Endothelial cell of umbilical vein (primary cell): Measurements from ENCODE around the gene SGPP1. TPM values are rescaled to one million over a fixed set of nuclear protein-coding genes. Genes with fewer than 3 reads are reported as not detected.

Experiments
- BruUV-seq: library from RNA; stranded (reverse); fragments of 400-500 nt; replicated peaks from 2 replicates; lab custom pipeline; 2021; lab: Mats Ljungman, UMichigan
- CTCF ChIA-PET: fragments of 300-600, 350-600 bp; sonication (Branson Sonifier 250); formaldehyde crosslinking; loops from one replicate; lab custom pipeline; 2021; ENCODE audit warnings: antibody characterized with exemption, inconsistent platforms; lab: Charles Lee
- POLR2A ChIA-PET: fragments of 300-600, 350-600 bp; sonication (Branson Sonifier 250); formaldehyde crosslinking; loops from one replicate; lab custom pipeline; 2021; ENCODE audit warnings: antibody characterized with exemption, inconsistent platforms; lab: Charles Lee
- DNase-seq: peaks from one replicate; pipeline ENCODE4 v3.0.0-alpha.2; 2011; ENCODE audit warnings: low read depth, low spot score
- FAIRE-seq: peaks from 2 replicates; lab custom pipeline; 2011; peaks lifted over from hg19 to GRCh38; lab: Jason Lieb, UNC
- H2AFZ ChIP-seq: 2 replicates; pipeline ENCODE4 v1.6.0; 2012; ENCODE audit warnings: low read depth, low read length, control low read depth, inconsistent platforms
- H3K27ac ChIP-seq: 2 replicates; pipeline ENCODE4 v1.5.1; 2011; ENCODE audit warnings: low read depth, mild to moderate bottlenecking, control low read depth, low read length, moderate library complexity; ENCODE audit not compliant: insufficient read depth
- H3K27me3 ChIP-seq, 2 experiments: 2 replicates each; pipeline versions ENCODE4 v1.6.0 to v1.6.1; 2011; ENCODE audit warnings: low read length in 2 of 2, mixed read lengths in 1 of 2; ENCODE audit not compliant: control insufficient read depth in 2 of 2, insufficient read depth in 2 of 2
- H3K36me3 ChIP-seq, 2 experiments: 2 replicates in 1 of 2; 3 replicates in 1 of 2; pipeline ENCODE4 v1.5.1; 2011; ENCODE audit warnings: low read length in 2 of 2, mild to moderate bottlenecking in 1 of 2, moderate library complexity in 1 of 2; ENCODE audit not compliant: control insufficient read depth in 2 of 2, insufficient read depth in 2 of 2; ENCODE audit errors: extremely low read depth in 1 of 2
- H3K4me1 ChIP-seq: 3 replicates; pipeline ENCODE4 v1.5.1; 2011; ENCODE audit warnings: mild to moderate bottlenecking, low read length; ENCODE audit not compliant: control insufficient read depth, insufficient read depth; ENCODE audit errors: extremely low read depth
- H3K4me2 ChIP-seq: 2 replicates; pipeline ENCODE4 v1.6.1; 2011; ENCODE audit warnings: low read length, control low read depth, mixed read lengths; ENCODE audit not compliant: insufficient read depth
- H3K4me3 ChIP-seq, 3 experiments: fragments of 200-600 bp in 1 of 3; sonication (generic), shearing (Covaris generic) in 1 of 3; replicated peaks in 1 of 3; 2 replicates each; pipeline ENCODE4 v1.5.1; 2011 to 2016; ENCODE audit warnings: control low read depth in 3 of 3, low read length in 3 of 3, mild to moderate bottlenecking in 2 of 3, inconsistent platforms in 1 of 3, low read depth in 1 of 3, moderate library complexity in 1 of 3; ENCODE audit not compliant: insufficient read depth in 1 of 3
- H3K79me2 ChIP-seq: 2 replicates; pipeline ENCODE4 v1.6.0; 2012; ENCODE audit warnings: low read length, inconsistent platforms; ENCODE audit not compliant: control insufficient read depth, insufficient read depth
- H3K9ac ChIP-seq: replicated peaks from 2 replicates; pipeline ENCODE3; 2011; ENCODE audit warnings: low read length, control low read depth; ENCODE audit not compliant: insufficient read depth; ENCODE audit errors: extremely low read depth
- H3K9me1 ChIP-seq: replicated peaks from 3 replicates; pipeline ENCODE4 v1.6.0; 2011; ENCODE audit warnings: mild to moderate bottlenecking, low read length; ENCODE audit not compliant: control insufficient read depth, insufficient read depth; ENCODE audit errors: extremely low read depth
- H3K9me3 ChIP-seq: replicated peaks from 2 replicates; pipeline ENCODE4 v1.5.1; 2012; ENCODE audit warnings: low read length, inconsistent platforms; ENCODE audit not compliant: control insufficient read depth, insufficient read depth
- H4K20me1 ChIP-seq: replicated peaks from 2 replicates; pipeline ENCODE3; 2011; ENCODE audit warnings: mild to moderate bottlenecking, low read length; ENCODE audit not compliant: control insufficient read depth, insufficient read depth; ENCODE audit errors: extremely low read depth
- EZH2 ChIP-seq: IDR thresholded peaks from 2 replicates; pipeline ENCODE4 v1.6.1; 2012; ENCODE audit warnings: borderline replicate concordance, low read depth, mild to moderate bottlenecking, moderate library complexity, low read length, inconsistent platforms; ENCODE audit not compliant: severe bottlenecking
- FOS ChIP-seq: IDR thresholded peaks from 2 replicates; pipeline ENCODE4 v1.6.1; 2011; ENCODE audit warnings: mild to moderate bottlenecking, low read length, moderate library complexity, borderline replicate concordance; ENCODE audit not compliant: insufficient read depth
- GATA2 ChIP-seq: IDR thresholded peaks from 2 replicates; pipeline ENCODE4 v1.7.0; 2011; ENCODE audit warnings: low read depth, mild to moderate bottlenecking, moderate library complexity, mixed read lengths, low read length; ENCODE audit not compliant: insufficient read length, insufficient read depth
- JUN ChIP-seq: IDR thresholded peaks from 2 replicates; pipeline ENCODE4 v1.6.1; 2011; ENCODE audit warnings: borderline replicate concordance, low read depth; ENCODE audit not compliant: insufficient read length, insufficient read depth
- MYC ChIP-seq: IDR thresholded peaks from one replicate; pipeline ENCODE4 v1.6.1; 2011; ENCODE audit warnings: mild to moderate bottlenecking, low read depth, low read length
- POLR2A ChIP-seq: IDR thresholded peaks from 2 replicates; pipeline ENCODE4 v1.6.1; 2012; ENCODE audit warnings: low read depth, mild to moderate bottlenecking, control low read depth, low read length
- POLR2AphosphoS5 ChIP-seq: IDR thresholded peaks from 2 replicates; pipeline ENCODE4 v1.6.1; 2012; ENCODE audit warnings: low read depth, mild to moderate bottlenecking, control low read depth, low read length, moderate library complexity; ENCODE audit not compliant: insufficient read depth
- dilution Hi-C: fragments of 300-500 bp; cut with MboI; formaldehyde crosslinking; loops from one replicate; pipeline ENCODE4 v1.15.0; 2019; ENCODE audit warnings: low sequenced_read_pairs; ENCODE audit not compliant: extremely low pct_ligation_motif_present
- intact Hi-C: fragments of 100-400 bp; cut with micrococcal nuclease; formaldehyde crosslinking; loops from one replicate; pipeline ENCODE4 v1.10.0; 2022
- polyA plus RNA-seq, 4 experiments: library from polyadenylated mRNA; depleted of rRNA in 3 of 4; stranded (reverse) in 3 of 4; unstranded in 1 of 4; fragments of >200 nt; gene quantifications; 2 replicates each; pipeline versions ENCODE4 v1.2.1 to v1.2.3, GENCODE V29; 2011 to 2012; ENCODE audit warnings: missing spikeins in 1 of 4
- total RNA-seq: library from RNA; stranded (reverse); gene quantifications from 2 replicates; pipeline ENCODE4 v1.2.3, GENCODE V29; 2021
- TF ChIP-seq, protein P1 (sequence below), 2 donors: IDR thresholded peaks; 1 replicate in 1 of 2; 2 replicates in 1 of 2; pipeline ENCODE4 v1.5.1; 2011; ENCODE audit warnings: low read length in 2 of 2, mild to moderate bottlenecking in 2 of 2, moderate library complexity in 2 of 2, control low read depth in 1 of 2, inconsistent platforms in 1 of 2, low read depth in 1 of 2; ENCODE audit not compliant: insufficient read depth in 1 of 2; ENCODE audit errors: extremely low read depth in 1 of 2
- TF ChIP-seq, protein P2 (sequence below): IDR thresholded peaks from 2 replicates; pipeline ENCODE4 v1.6.1; 2011; ENCODE audit not compliant: insufficient read depth, insufficient read length

The SGPP1 gene
- total and polyA plus RNA-seq, 2 donors (not counting 3 experiments of a cell fraction or from before 2014, with no cell fraction given): 6.2 to 7.9 TPM

DNA sequence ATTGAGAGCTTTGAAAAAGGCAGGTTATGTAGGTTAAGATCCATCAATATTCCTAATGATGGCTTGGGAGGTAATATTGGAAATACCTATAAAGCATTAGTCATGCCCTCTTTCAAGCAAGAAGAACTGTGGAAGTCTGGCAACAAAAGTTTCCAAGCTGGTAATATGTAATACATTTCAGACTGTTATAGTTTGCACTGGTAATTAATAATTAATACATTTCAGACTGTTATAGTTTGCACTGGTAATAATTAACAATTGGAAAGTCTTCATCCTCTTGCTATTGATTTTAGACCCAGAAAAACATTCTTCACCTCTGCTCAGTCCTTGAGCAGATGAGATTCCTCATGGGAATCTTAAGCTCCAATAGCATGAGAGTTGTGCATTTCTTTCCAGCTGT, 57.2 kb downstream of the SGPP1 start:
- intact Hi-C loops (no loop called here), dilution Hi-C loops (no loop called here)
- H3K79me2 ChIP-seq: no peaks in the 10 kb centered on the region
- H3K4me2 ChIP-seq: no peak overlapping the region
- no peaks in the 10 kb centered on the region for H3K27me3 ChIP-seq
- H3K27ac ChIP-seq: no peak overlapping the region
- DNase-seq: no peak
- no peak overlapping the region for H3K4me3 ChIP-seq
- no peaks in the 10 kb centered on the region for H3K9me3 ChIP-seq
- no TSS peak for BruUV-seq
- H2AFZ ChIP-seq: no peak overlapping the region
- no peaks in the 10 kb centered on the region for H3K36me3 ChIP-seq
- FAIRE-seq: no peak
- H3K4me1 ChIP-seq: no peaks in the 10 kb centered on the region
- ChIA-PET POLR2A (interaction anchor here (0.6 kb wide), 1 partner anchor 69 kb away, joined by 9 read pairs; no protein-coding TSS in a partner anchor), CTCF (interaction anchor here (0.6 to 0.9 kb wide), 2 partner anchors 21 to 154 kb away, joined by 3 read pairs; no protein-coding TSS in a partner anchor)
- H3K9me1 ChIP-seq: no peaks in the 10 kb centered on the region
- no peaks in the 10 kb centered on the region for H4K20me1 ChIP-seq
- H3K9ac ChIP-seq: no peak overlapping the region
- TF ChIP-seq EZH2 (no peak), JUN (no peak), MYC (no peak), POLR2A (no peak), FOS (no peak), POLR2AphosphoS5 (no peak), GATA2 (no peak)
- TF ChIP-seq, protein P1, sequence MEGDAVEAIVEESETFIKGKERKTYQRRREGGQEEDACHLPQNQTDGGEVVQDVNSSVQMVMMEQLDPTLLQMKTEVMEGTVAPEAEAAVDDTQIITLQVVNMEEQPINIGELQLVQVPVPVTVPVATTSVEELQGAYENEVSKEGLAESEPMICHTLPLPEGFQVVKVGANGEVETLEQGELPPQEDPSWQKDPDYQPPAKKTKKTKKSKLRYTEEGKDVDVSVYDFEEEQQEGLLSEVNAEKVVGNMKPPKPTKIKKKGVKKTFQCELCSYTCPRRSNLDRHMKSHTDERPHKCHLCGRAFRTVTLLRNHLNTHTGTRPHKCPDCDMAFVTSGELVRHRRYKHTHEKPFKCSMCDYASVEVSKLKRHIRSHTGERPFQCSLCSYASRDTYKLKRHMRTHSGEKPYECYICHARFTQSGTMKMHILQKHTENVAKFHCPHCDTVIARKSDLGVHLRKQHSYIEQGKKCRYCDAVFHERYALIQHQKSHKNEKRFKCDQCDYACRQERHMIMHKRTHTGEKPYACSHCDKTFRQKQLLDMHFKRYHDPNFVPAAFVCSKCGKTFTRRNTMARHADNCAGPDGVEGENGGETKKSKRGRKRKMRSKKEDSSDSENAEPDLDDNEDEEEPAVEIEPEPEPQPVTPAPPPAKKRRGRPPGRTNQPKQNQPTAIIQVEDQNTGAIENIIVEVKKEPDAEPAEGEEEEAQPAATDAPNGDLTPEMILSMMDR (IDR thresholded peaks at IDR 0.05; ENCODE audit: extremely low read depth in 1 of 2, insufficient read depth in 1 of 2, low read depth in 1 of 2, low read length in 2 of 2): no peak
- TF ChIP-seq, protein P2, sequence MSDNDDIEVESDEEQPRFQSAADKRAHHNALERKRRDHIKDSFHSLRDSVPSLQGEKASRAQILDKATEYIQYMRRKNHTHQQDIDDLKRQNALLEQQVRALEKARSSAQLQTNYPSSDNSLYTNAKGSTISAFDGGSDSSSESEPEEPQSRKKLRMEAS: no peak
